Activated naive CD4-positive, alpha-beta T cell treated with anti-CD3 and anti-CD28 coated beads, Interleukin-2, amount 10 ng/mL, durations not matched to agents 7 days and 5 days (primary cell): Measurements from ENCODE around the gene KCNG3.
"Not testable (repeated sequence)": the region's sequence is repeated elsewhere in the genome, so short reads cannot be mapped to it uniquely, and the experiment has no call there.

Source experiments
- CTCF ChIA-PET: fragments of 350-600 bp; sonication (Branson Sonifier 250); formaldehyde crosslinking; loops from one replicate; lab custom pipeline; 2021; ENCODE audit warnings: antibody characterized with exemption; lab: Charles Lee
- DNase-seq: peaks from one replicate; pipeline ENCODE4 v3.0.0-alpha.2; 2020
- H3K27ac Mint-ChIP-seq: one replicate; pipeline ENCODE4 v1.8.0; 2021; ENCODE audit warnings: mild to moderate bottlenecking, moderate library complexity, mixed read lengths
- H3K27me3 Mint-ChIP-seq: one replicate; pipeline ENCODE4 v1.8.0; 2021; ENCODE audit warnings: mild to moderate bottlenecking, mixed read lengths
- H3K36me3 Mint-ChIP-seq: one replicate; pipeline ENCODE4 v1.8.0; 2021; ENCODE audit warnings: mixed read lengths
- H3K4me1 Mint-ChIP-seq: one replicate; pipeline ENCODE4 v1.8.0; 2021; ENCODE audit warnings: mixed read lengths
- H3K4me3 Mint-ChIP-seq: one replicate; pipeline ENCODE4 v1.8.0; 2021; ENCODE audit warnings: mild to moderate bottlenecking, moderate library complexity, mixed read lengths
- H3K9me3 Mint-ChIP-seq: one replicate; pipeline ENCODE4 v1.8.0; 2021; ENCODE audit warnings: mixed read lengths

The KCNG3 gene

GRCh38 chr2:42429352-42429751, 64.4 kb downstream of the KCNG3 start:
- CTCF ChIA-PET: no interaction called here
- Mint-ChIP-seq H3K4me1 (no peaks in the 10 kb centered on the region), H3K27ac (no peak overlapping the region), H3K27me3 (peaks cover 15% of the 10 kb centered on the region), H3K4me3 (no peak overlapping the region), H3K9me3 (no peaks in the 10 kb centered on the region), H3K36me3 (no peaks in the 10 kb centered on the region)
- no peak for DNase-seq

GRCh38 chr2:42425697-42426096, 68.1 kb downstream of the KCNG3 start:
- CTCF ChIA-PET: no interaction called here
- no peak overlapping the region for H3K27ac Mint-ChIP-seq
- H3K4me1 Mint-ChIP-seq: no peaks in the 10 kb centered on the region
- no peaks in the 10 kb centered on the region for H3K9me3 Mint-ChIP-seq
- H3K27me3 Mint-ChIP-seq: peaks cover 6% of the 10 kb centered on the region
- H3K36me3 Mint-ChIP-seq: no peaks in the 10 kb centered on the region
- no peak overlapping the region for H3K4me3 Mint-ChIP-seq
- no peak for DNase-seq

- no peak for DNase-seq
- Mint-ChIP-seq H3K9me3 (no peaks in the 10 kb centered on the region), H3K36me3 (no peaks in the 10 kb centered on the region), H3K4me1 (no peaks in the 10 kb centered on the region), H3K27ac (no peak overlapping the region), H3K27me3 (peaks cover 6% of the 10 kb centered on the region), H3K4me3 (no peak overlapping the region)
- CTCF ChIA-PET: interaction anchor here (1.2 kb wide), 1 partner anchor 33 kb away, joined by 3 read pairs; no protein-coding TSS in a partner anchor
Measured at GRCh38 chr2:42424033-42424432, 69.7 kb downstream of the KCNG3 start.

- no peak for DNase-seq
- no peak overlapping the region for H3K27ac Mint-ChIP-seq
- H3K27me3 Mint-ChIP-seq: peaks cover 6% of the 10 kb centered on the region
- H3K9me3 Mint-ChIP-seq: no peaks in the 10 kb centered on the region
- no peaks in the 10 kb centered on the region for H3K4me1 Mint-ChIP-seq
- H3K4me3 Mint-ChIP-seq: no peak overlapping the region
- H3K36me3 Mint-ChIP-seq: no peaks in the 10 kb centered on the region
- CTCF ChIA-PET: no interaction called here
Measured at GRCh38 chr2:42421601-42422239, 72.1 kb downstream of the KCNG3 start.

- no peak overlapping the region for H3K4me3 Mint-ChIP-seq
- CTCF ChIA-PET: no interaction called here
- no peaks in the 10 kb centered on the region for H3K36me3 Mint-ChIP-seq
- DNase-seq: no peak
- H3K9me3 Mint-ChIP-seq: peaks cover 1% of the 10 kb centered on the region
- H3K27me3 Mint-ChIP-seq: peaks cover 6% of the 10 kb centered on the region
- H3K27ac Mint-ChIP-seq: no peak overlapping the region
- no peaks in the 10 kb centered on the region for H3K4me1 Mint-ChIP-seq
Measured at GRCh38 chr2:42421157-42421485, 72.7 kb downstream of the KCNG3 start.

- CTCF ChIA-PET: no interaction called here
- H3K27me3 Mint-ChIP-seq: peaks cover 4% of the 10 kb centered on the region
- H3K4me1 Mint-ChIP-seq: no peaks in the 10 kb centered on the region
- H3K9me3 Mint-ChIP-seq: peaks cover 23% of the 10 kb centered on the region
- H3K4me3 Mint-ChIP-seq: no peak overlapping the region
- no peak overlapping the region for H3K27ac Mint-ChIP-seq
- DNase-seq: no peak
- peaks cover 4% of the 10 kb centered on the region for H3K36me3 Mint-ChIP-seq
Measured at GRCh38 chr2:42414648-42415047, 79.1 kb downstream of the KCNG3 start.

- Mint-ChIP-seq H3K27ac (no peak overlapping the region), H3K27me3 (peaks cover 4% of the 10 kb centered on the region), H3K4me3 (no peak overlapping the region), H3K36me3 (peaks cover 4% of the 10 kb centered on the region), H3K4me1 (no peaks in the 10 kb centered on the region), H3K9me3 (peaks cover 23% of the 10 kb centered on the region)
- CTCF ChIA-PET: no interaction called here
- DNase-seq: no peak
Measured at GRCh38 chr2:42414158-42414557, 79.6 kb downstream of the KCNG3 start.

GRCh38 chr2:42410742-42411514, 82.9 kb downstream of the KCNG3 start:
- Mint-ChIP-seq H3K9me3 (peaks cover 20% of the 10 kb centered on the region), H3K4me1 (no peaks in the 10 kb centered on the region), H3K36me3 (peaks cover 4% of the 10 kb centered on the region), H3K27me3 (peaks cover 4% of the 10 kb centered on the region), H3K4me3 (no peak overlapping the region), H3K27ac (no peak overlapping the region)
- DNase-seq: no peak
- CTCF ChIA-PET: interaction anchor here (0.6 kb wide), 1 partner anchor 76 kb away, joined by 3 read pairs; no protein-coding TSS in a partner anchor

- no peaks in the 10 kb centered on the region for H3K4me1 Mint-ChIP-seq
- no peak overlapping the region for H3K4me3 Mint-ChIP-seq
- H3K27me3 Mint-ChIP-seq: no peaks in the 10 kb centered on the region
- CTCF ChIA-PET: no interaction called here
- H3K36me3 Mint-ChIP-seq: no peaks in the 10 kb centered on the region
- no peak overlapping the region for H3K27ac Mint-ChIP-seq
- no peak for DNase-seq
- no peaks in the 10 kb centered on the region for H3K9me3 Mint-ChIP-seq
Measured at GRCh38 chr2:42408009-42408408, 85.8 kb downstream of the KCNG3 start.

GRCh38 chr2:42407476-42407875, 86.3 kb downstream of the KCNG3 start:
- Mint-ChIP-seq H3K9me3 (no peaks in the 10 kb centered on the region), H3K4me3 (no peak overlapping the region), H3K27me3 (no peaks in the 10 kb centered on the region), H3K4me1 (no peaks in the 10 kb centered on the region), H3K36me3 (no peaks in the 10 kb centered on the region), H3K27ac (no peak overlapping the region)
- CTCF ChIA-PET: no interaction called here
- DNase-seq: no peak

GRCh38 chr2:42404676-42405075, 89.1 kb downstream of the KCNG3 start:
- H3K27me3 Mint-ChIP-seq: peaks cover 8% of the 10 kb centered on the region
- H3K9me3 Mint-ChIP-seq: no peaks in the 10 kb centered on the region
- CTCF ChIA-PET: no interaction called here
- H3K4me3 Mint-ChIP-seq: no peak overlapping the region
- DNase-seq: no peak
- no peak overlapping the region for H3K27ac Mint-ChIP-seq
- H3K36me3 Mint-ChIP-seq: no peaks in the 10 kb centered on the region
- no peaks in the 10 kb centered on the region for H3K4me1 Mint-ChIP-seq

GRCh38 chr2:42401773-42402172, 92.0 kb downstream of the KCNG3 start:
- CTCF ChIA-PET: interaction anchor here (1.8 kb wide), 1 partner anchor 17 kb away, joined by 3 read pairs; no protein-coding TSS in a partner anchor
- Mint-ChIP-seq H3K4me3 (no peak overlapping the region), H3K9me3 (no peaks in the 10 kb centered on the region), H3K27ac (no peak overlapping the region), H3K36me3 (no peaks in the 10 kb centered on the region), H3K4me1 (no peaks in the 10 kb centered on the region), H3K27me3 (peaks cover 10% of the 10 kb centered on the region)
- DNase-seq: no peak

GRCh38 chr2:42398052-42398451, 95.7 kb downstream of the KCNG3 start:
- H3K4me3 Mint-ChIP-seq, H3K4me1 Mint-ChIP-seq, H3K9me3 Mint-ChIP-seq, CTCF ChIA-PET, H3K36me3 Mint-ChIP-seq, DNase-seq, H3K27ac Mint-ChIP-seq: not testable (repeated sequence)
- peaks cover 13% of the 10 kb centered on the region for H3K27me3 Mint-ChIP-seq

GRCh38 chr2:42393320-42393719, 100.5 kb downstream of the KCNG3 start:
- H3K27me3 Mint-ChIP-seq, H3K27ac Mint-ChIP-seq, H3K4me1 Mint-ChIP-seq, H3K4me3 Mint-ChIP-seq, DNase-seq, H3K36me3 Mint-ChIP-seq, CTCF ChIA-PET, H3K9me3 Mint-ChIP-seq: not testable (repeated sequence)

- Mint-ChIP-seq H3K27me3 (peaks cover 7% of the 10 kb centered on the region), H3K9me3 (no peaks in the 10 kb centered on the region), H3K4me1 (no peaks in the 10 kb centered on the region), H3K27ac (no peak overlapping the region), H3K4me3 (no peak overlapping the region), H3K36me3 (no peaks in the 10 kb centered on the region)
- no peak for DNase-seq
- CTCF ChIA-PET: interaction anchor here (0.9 kb wide), 1 partner anchor 8 kb away, joined by 3 read pairs; no protein-coding TSS in a partner anchor
Measured at GRCh38 chr2:42392191-42392590, 101.6 kb downstream of the KCNG3 start.
